Neural crest cell (in vitro differentiated cells): ENCODE data around the gene CHAC2. TPM values are rescaled to one million over a fixed set of nuclear protein-coding genes. Genes with fewer than 3 reads are reported as not detected.

Experiments
- DNase-seq: peaks from one replicate; pipeline ENCODE4 v3.0.0; 2021; ENCODE audit warnings: low read depth, mixed read lengths, low spot score
- H3K27ac Mint-ChIP-seq: one replicate; pipeline ENCODE4 v1.8.0; 2021; ENCODE audit warnings: mild to moderate bottlenecking, mixed read lengths; ENCODE audit not compliant: unreplicated experiment
- H3K27me3 Mint-ChIP-seq: 2 replicates; pipeline ENCODE4 v1.8.0; 2021; ENCODE audit warnings: low read depth, mild to moderate bottlenecking, mixed read lengths
- H3K36me3 Mint-ChIP-seq: 2 replicates; pipeline ENCODE4 v1.8.0; 2021; ENCODE audit warnings: low read depth, mild to moderate bottlenecking, mixed read lengths
- H3K4me1 Mint-ChIP-seq: 2 replicates; pipeline ENCODE4 v1.8.0; 2021; ENCODE audit warnings: mixed read lengths
- H3K4me3 Mint-ChIP-seq: one replicate; pipeline ENCODE4 v1.8.0; 2021; ENCODE audit warnings: mild to moderate bottlenecking, mixed read lengths
- H3K9me3 Mint-ChIP-seq: 2 replicates; pipeline ENCODE4 v1.8.0; 2021; ENCODE audit warnings: mixed read lengths
- CTCF ChIP-seq: fragments of 200-600 bp; sonication (generic); conservative IDR thresholded peaks from 2 replicates; pipeline ENCODE4 v1.5.0; 2021; ENCODE audit warnings: antibody characterized with exemption, mild to moderate bottlenecking
- total RNA-seq: library from RNA; stranded (reverse); gene quantifications from 2 replicates; pipeline ENCODE4 v1.2.1, GENCODE V29; 2021

CHAC2 gene
- total RNA-seq, 1 donor from 2014 or later = 7.8 TPM

GRCh38 chr2:53801547-53801946 is 33.9 kb downstream of the CHAC2 start:
- TF ChIP-seq CTCF = no peak
- Mint-ChIP-seq H3K27ac (no peak overlapping the region), H3K27me3 (no peaks in the 10 kb centered on the region), H3K4me3 (no peak overlapping the region), H3K36me3 (no peaks in the 10 kb centered on the region), H3K9me3 (no peaks in the 10 kb centered on the region), H3K4me1 (no peaks in the 10 kb centered on the region)
- no peak for DNase-seq

DNA sequence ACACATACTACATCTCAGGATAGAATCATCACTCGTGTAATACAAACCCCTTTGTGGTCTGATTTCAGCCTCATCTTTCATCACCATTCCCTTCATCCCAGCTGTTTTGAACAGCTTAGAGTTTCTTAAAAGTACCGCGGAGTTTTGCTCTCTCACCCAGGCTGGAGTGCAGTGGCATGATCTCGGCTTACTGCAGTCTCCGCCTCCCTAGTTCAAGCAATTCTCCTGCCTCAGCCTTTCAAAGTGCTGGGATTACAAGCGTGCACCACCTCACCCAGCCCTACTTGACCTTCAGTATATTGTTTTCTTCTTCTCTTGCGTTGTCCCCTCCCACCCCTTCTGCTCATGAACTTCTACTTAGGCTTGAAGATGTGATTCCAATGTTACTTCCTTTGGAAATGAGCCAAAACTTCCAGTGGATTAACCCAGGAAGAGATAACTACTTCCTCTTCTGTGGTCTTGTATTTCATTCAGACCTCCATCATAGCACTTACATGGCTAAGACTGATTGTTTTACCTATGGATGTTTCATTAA is 35.1 kb downstream of the CHAC2 start:
- H3K4me3 Mint-ChIP-seq = no peak overlapping the region
- H3K9me3 Mint-ChIP-seq = no peaks in the 10 kb centered on the region
- peak overlapping the region; percentile 19 for H3K27ac Mint-ChIP-seq
- TF ChIP-seq CTCF = no peak
- H3K27me3 Mint-ChIP-seq = no peaks in the 10 kb centered on the region
- H3K36me3 Mint-ChIP-seq = no peaks in the 10 kb centered on the region
- no peak for DNase-seq
- no peaks in the 10 kb centered on the region for H3K4me1 Mint-ChIP-seq

GRCh38 chr2:53811601-53812000 is 44.0 kb downstream of the CHAC2 start:
- no peak for DNase-seq
- H3K4me1 Mint-ChIP-seq = no peaks in the 10 kb centered on the region
- H3K4me3 Mint-ChIP-seq = no peak overlapping the region
- H3K9me3 Mint-ChIP-seq = no peaks in the 10 kb centered on the region
- no peak overlapping the region for H3K27ac Mint-ChIP-seq
- peaks cover under 1% of the 10 kb centered on the region for H3K36me3 Mint-ChIP-seq
- no peaks in the 10 kb centered on the region for H3K27me3 Mint-ChIP-seq
- TF ChIP-seq CTCF = no peak

- no peak overlapping the region for H3K4me3 Mint-ChIP-seq
- peaks cover 4% of the 10 kb centered on the region for H3K36me3 Mint-ChIP-seq
- H3K9me3 Mint-ChIP-seq = no peaks in the 10 kb centered on the region
- no peaks in the 10 kb centered on the region for H3K4me1 Mint-ChIP-seq
- no peak overlapping the region for H3K27ac Mint-ChIP-seq
- no peak for TF ChIP-seq CTCF
- DNase-seq = no peak
- H3K27me3 Mint-ChIP-seq = no peaks in the 10 kb centered on the region
These were observed 45.5 kb downstream of the CHAC2 start for GRCh38 chr2:53813151-53813550.

DNA sequence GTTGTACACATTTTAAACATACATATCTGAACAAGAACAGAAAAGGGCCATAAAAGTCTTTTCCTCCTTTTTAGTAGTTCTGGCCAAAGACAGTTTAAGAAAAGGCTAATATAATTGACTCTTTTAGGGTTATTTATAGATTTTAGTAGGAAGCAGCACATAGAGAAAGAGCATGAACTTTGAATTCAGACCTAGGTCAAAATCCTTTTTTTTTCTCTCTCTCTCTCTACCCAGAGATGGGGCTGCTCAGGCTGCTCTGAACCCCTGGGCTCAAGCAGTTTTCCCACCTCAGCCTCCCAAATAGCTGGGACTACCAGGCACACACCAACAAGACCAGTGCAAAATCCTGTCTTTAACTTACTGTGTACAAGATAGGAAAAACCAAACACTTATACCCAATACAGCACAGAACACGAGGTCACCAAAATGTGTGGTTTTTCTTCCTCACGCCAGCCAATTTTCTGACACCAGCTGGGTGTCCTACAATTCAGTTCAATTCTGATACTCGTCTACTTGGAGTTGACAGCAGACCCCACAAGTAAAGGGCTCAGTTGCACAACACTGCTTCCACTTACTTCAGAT is 51.3 kb downstream of the CHAC2 start:
- Mint-ChIP-seq H3K4me1 (peaks cover 11% of the 10 kb centered on the region), H3K27me3 (no peaks in the 10 kb centered on the region), H3K9me3 (no peaks in the 10 kb centered on the region), H3K4me3 (no peak overlapping the region), H3K27ac (no peak overlapping the region), H3K36me3 (peaks cover 6% of the 10 kb centered on the region)
- no peak for TF ChIP-seq CTCF
- no peak for DNase-seq
